ENCODE results near the gene STARD13.

The STARD13 gene

DNA sequence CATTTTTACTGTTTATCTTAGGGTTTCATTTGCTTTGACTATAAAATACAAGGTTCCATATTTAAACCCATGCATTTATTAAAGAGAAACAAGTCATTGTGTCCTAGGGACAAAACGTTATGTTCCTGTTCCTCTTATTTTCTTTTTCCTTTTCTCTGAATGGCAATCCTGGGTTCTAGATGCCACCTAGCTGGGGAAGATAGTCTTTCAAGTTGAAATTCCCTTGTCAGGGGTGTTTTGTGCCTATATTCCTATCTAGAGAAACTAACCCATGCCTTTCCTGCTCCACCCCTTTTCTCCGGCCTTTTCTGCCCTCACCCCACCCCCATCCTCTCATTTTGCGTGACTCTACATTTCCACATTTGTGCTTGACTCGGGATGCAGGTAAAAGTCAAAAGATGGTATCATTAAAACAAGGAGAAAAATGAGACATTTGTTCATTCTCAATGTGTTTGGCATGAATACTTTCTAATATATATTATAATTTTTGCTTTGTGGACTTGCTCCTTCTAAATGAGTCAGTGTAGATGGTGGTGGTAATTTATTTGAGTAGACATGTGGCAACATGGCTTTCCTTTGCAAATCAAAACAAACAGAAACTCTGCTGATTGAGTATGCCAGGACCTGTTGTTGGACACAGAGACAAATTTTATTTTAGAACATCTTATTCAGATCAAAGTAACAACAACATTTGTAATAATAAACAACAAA lies 26.8 kb upstream of the STARD13 start:
- Histone ChIP-seq H2AFZ (ENCODE audit: low read depth, low read length, severe bottlenecking) (no peak overlapping the region), H3F3A (ENCODE audit: insufficient read depth) (no peaks in the 10 kb centered on the region), H3K4me2 (ENCODE audit: low read depth, low read length, poor library complexity, severe bottlenecking) (no peak overlapping the region), H3K36me3 (ENCODE audit: low read length) (no peaks in the 10 kb centered on the region), H3K27ac (ENCODE audit: low read depth, low read length) (no peak overlapping the region), H3K9ac (ENCODE audit: low read length) (no peak overlapping the region), H3K4me3 (ENCODE audit: insufficient read depth, low read length, poor library complexity, severe bottlenecking) (no peak overlapping the region), H3K27me3 (ENCODE audit: low read length) (no peaks in the 10 kb centered on the region), H4K20me1 (ENCODE audit: low read depth, low read length) (no peaks in the 10 kb centered on the region), H3K9me3 (ENCODE audit: insufficient read depth, low read length) (no peaks in the 10 kb centered on the region), H3K9me2 (replicated peaks; ENCODE audit: insufficient read depth, low read length) (no peaks in the 10 kb centered on the region), H3K79me2 (ENCODE audit: insufficient read depth, low read length) (no peaks in the 10 kb centered on the region)
- TF ChIP-seq, protein P1, sequence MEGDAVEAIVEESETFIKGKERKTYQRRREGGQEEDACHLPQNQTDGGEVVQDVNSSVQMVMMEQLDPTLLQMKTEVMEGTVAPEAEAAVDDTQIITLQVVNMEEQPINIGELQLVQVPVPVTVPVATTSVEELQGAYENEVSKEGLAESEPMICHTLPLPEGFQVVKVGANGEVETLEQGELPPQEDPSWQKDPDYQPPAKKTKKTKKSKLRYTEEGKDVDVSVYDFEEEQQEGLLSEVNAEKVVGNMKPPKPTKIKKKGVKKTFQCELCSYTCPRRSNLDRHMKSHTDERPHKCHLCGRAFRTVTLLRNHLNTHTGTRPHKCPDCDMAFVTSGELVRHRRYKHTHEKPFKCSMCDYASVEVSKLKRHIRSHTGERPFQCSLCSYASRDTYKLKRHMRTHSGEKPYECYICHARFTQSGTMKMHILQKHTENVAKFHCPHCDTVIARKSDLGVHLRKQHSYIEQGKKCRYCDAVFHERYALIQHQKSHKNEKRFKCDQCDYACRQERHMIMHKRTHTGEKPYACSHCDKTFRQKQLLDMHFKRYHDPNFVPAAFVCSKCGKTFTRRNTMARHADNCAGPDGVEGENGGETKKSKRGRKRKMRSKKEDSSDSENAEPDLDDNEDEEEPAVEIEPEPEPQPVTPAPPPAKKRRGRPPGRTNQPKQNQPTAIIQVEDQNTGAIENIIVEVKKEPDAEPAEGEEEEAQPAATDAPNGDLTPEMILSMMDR (IDR thresholded peaks at IDR 0.05; ENCODE audit: insufficient read depth, low read length, poor library complexity, severe bottlenecking): no peak
- no peak for TF ChIP-seq EZH2phosphoT487 (conservative IDR thresholded peaks at IDR 0.05; ENCODE audit: low read length)

DNA sequence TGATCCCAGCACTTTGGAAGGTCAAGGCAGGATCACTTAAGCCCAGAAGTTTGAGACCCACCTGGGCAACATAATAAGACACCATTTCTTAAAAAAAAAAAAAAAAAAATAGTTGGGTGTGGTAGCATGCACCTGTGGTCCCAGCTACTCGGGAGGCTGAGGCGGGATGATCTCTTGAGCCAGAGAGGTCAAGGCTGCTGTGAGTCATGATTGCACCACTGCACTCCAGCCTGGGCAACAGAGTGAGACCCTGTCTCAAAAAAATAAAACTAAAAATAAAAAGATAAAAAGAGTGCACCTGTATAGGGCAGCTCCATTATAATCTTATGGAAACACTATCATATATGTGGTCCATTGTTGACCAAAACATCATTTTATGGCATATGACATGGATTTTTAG lies 25.5 kb upstream of the STARD13 start:
- no peaks in the 10 kb centered on the region for H3K27me3 ChIP-seq (ENCODE audit: low read length)
- H3K4me3 ChIP-seq (ENCODE audit: insufficient read depth, low read length, poor library complexity, severe bottlenecking): no peak overlapping the region
- H3K4me2 ChIP-seq (ENCODE audit: low read depth, low read length, poor library complexity, severe bottlenecking): no peak overlapping the region
- H3F3A ChIP-seq (ENCODE audit: insufficient read depth): no peaks in the 10 kb centered on the region
- H3K36me3 ChIP-seq (ENCODE audit: low read length): no peaks in the 10 kb centered on the region
- TF ChIP-seq, protein P1 (IDR thresholded peaks at IDR 0.05; ENCODE audit: insufficient read depth, low read length, poor library complexity, severe bottlenecking): no peak
- no peak for TF ChIP-seq EZH2phosphoT487 (conservative IDR thresholded peaks at IDR 0.05; ENCODE audit: low read length)
- H3K9me2 ChIP-seq (replicated peaks; ENCODE audit: insufficient read depth, low read length): no peaks in the 10 kb centered on the region
- H3K27ac ChIP-seq (ENCODE audit: low read depth, low read length): no peak overlapping the region
- H3K79me2 ChIP-seq (ENCODE audit: insufficient read depth, low read length): no peaks in the 10 kb centered on the region
- no peak overlapping the region for H2AFZ ChIP-seq (ENCODE audit: low read depth, low read length, severe bottlenecking)
- H3K9ac ChIP-seq (ENCODE audit: low read length): no peak overlapping the region
- no peaks in the 10 kb centered on the region for H3K9me3 ChIP-seq (ENCODE audit: insufficient read depth, low read length)
- no peaks in the 10 kb centered on the region for H4K20me1 ChIP-seq (ENCODE audit: low read depth, low read length)

DNA sequence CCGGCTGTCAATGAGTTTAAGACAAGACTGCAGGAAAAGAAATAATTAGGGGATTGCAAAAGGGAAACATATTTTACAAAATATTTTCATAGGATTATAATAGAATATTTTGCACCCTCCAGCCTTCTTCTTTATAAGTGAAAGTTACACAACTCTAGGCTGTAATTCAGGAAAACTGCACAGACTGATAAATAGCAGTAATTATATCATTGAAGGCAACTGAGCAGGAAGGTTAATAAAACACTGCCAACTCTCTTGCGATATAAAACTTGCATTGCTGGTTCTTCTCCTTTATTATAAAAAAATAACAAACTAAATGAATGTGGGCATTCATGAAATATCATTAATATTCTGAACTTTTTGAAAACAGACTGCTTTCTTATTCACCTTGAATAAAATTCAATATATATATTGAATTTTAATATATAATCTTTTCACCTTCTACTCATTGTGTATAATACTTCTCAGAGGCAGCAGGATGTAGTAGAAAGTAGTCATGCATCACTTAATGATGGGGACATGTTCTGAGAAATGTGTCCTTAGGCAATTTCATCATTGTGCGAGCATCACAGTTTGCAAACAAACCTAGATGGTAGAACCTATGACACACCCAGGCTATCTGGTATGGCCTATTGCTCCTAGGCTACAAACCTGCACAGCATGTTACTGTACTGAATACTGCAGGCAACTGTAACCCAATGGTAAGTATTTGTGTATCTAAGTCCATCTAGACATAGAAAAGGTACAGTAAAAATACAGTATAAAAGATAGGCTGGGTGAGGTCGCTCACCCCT lies 24.9 kb upstream of the STARD13 start:
- Histone ChIP-seq H3K4me3 (ENCODE audit: insufficient read depth, low read length, poor library complexity, severe bottlenecking) (no peak overlapping the region), H3K9me2 (replicated peaks; ENCODE audit: insufficient read depth, low read length) (no peaks in the 10 kb centered on the region), H3K79me2 (ENCODE audit: insufficient read depth, low read length) (no peaks in the 10 kb centered on the region), H3F3A (ENCODE audit: insufficient read depth) (no peaks in the 10 kb centered on the region), H3K27ac (ENCODE audit: low read depth, low read length) (no peak overlapping the region), H3K9ac (ENCODE audit: low read length) (no peak overlapping the region), H4K20me1 (ENCODE audit: low read depth, low read length) (no peaks in the 10 kb centered on the region), H3K4me2 (ENCODE audit: low read depth, low read length, poor library complexity, severe bottlenecking) (no peak overlapping the region), H3K36me3 (ENCODE audit: low read length) (no peaks in the 10 kb centered on the region), H3K9me3 (ENCODE audit: insufficient read depth, low read length) (no peaks in the 10 kb centered on the region), H3K27me3 (ENCODE audit: low read length) (no peaks in the 10 kb centered on the region), H2AFZ (ENCODE audit: low read depth, low read length, severe bottlenecking) (no peak overlapping the region)
- TF ChIP-seq EZH2phosphoT487 (conservative IDR thresholded peaks at IDR 0.05; ENCODE audit: low read length): no peak
- TF ChIP-seq, protein P1 (IDR thresholded peaks at IDR 0.05; ENCODE audit: insufficient read depth, low read length, poor library complexity, severe bottlenecking): no peak
